OCI-LY3 (cell line): Measurements from ENCODE around the gene HELZ.

ENCODE experiments used
- H2AFZ ChIP-seq: fragments of 200-600, 300-600 bp; shearing (Covaris generic); 2 replicates; pipeline ENCODE4 v1.6.0; 2014; ENCODE audit warnings: antibody characterized with exemption, low read depth, low read length
- H3K27ac ChIP-seq: fragments of 200-600, 300-600 bp; sonication (generic); 2 replicates; pipeline ENCODE4 v1.5.1; 2014; ENCODE audit warnings: mild to moderate bottlenecking, low read length, moderate library complexity, mixed read lengths
- H3K27me3 ChIP-seq: fragments of 200-600, 300-600 bp; sonication (generic); 2 replicates; pipeline ENCODE4 v1.6.1; 2014; ENCODE audit warnings: low read depth, low read length, mixed read lengths
- H3K36me3 ChIP-seq: fragments of 200-600, 300-600 bp; sonication (generic); replicated peaks from 2 replicates; pipeline ENCODE3; 2014; ENCODE audit warnings: low read depth, low read length, mixed read lengths
- H3K4me1 ChIP-seq: fragments of 300-600, 200-600 bp; sonication (generic); 2 replicates; pipeline ENCODE4 v1.6.1; 2014; ENCODE audit warnings: low read length, mixed read lengths
- H3K4me2 ChIP-seq: fragments of 200-600, 300-600 bp; sonication (generic); 2 replicates; pipeline ENCODE4 v1.6.1; 2014; ENCODE audit warnings: low read length, mixed read lengths
- H3K4me3 ChIP-seq: fragments of 300-600, 200-600 bp; sonication (generic); 2 replicates; pipeline ENCODE4 v1.5.1; 2014; ENCODE audit warnings: antibody characterized with exemption, mild to moderate bottlenecking, low read length, moderate library complexity
- H3K79me2 ChIP-seq: fragments of 300-600, 200-600 bp; shearing (Covaris generic); 2 replicates; pipeline ENCODE4 v1.6.1; 2014; ENCODE audit warnings: mild to moderate bottlenecking, low read length, mixed read lengths
- H3K9ac ChIP-seq: fragments of 300-600, 200-600 bp; shearing (Covaris generic); 2 replicates; pipeline ENCODE4 v1.6.0; 2014; ENCODE audit warnings: mild to moderate bottlenecking, low read length, moderate library complexity
- H3K9me3 ChIP-seq: fragments of 200-600, 300-600 bp; shearing (Covaris generic); 2 replicates; pipeline ENCODE4 v1.6.1; 2014; ENCODE audit warnings: low read length, mixed read lengths; ENCODE audit not compliant: insufficient read depth
- H4K20me1 ChIP-seq: fragments of 200-600, 300-600 bp; sonication (generic); 2 replicates; pipeline ENCODE4 v1.6.1; 2016; ENCODE audit warnings: low read length, mixed read lengths; ENCODE audit not compliant: insufficient read depth
- EZH2phosphoT487 ChIP-seq: fragments of 200-600 bp; shearing (Covaris generic); IDR thresholded peaks from 2 replicates; pipeline ENCODE4 v1.6.1; 2018; ENCODE audit warnings: antibody characterized with exemption, mixed run types, low read depth
- TF ChIP-seq, protein P1 (sequence below): fragments of 200-600, 300-600 bp; sonication (generic); IDR thresholded peaks from 2 replicates; pipeline ENCODE4 v1.5.1; 2014; ENCODE audit warnings: antibody characterized with exemption, low read length, low read depth

HELZ gene

DNA sequence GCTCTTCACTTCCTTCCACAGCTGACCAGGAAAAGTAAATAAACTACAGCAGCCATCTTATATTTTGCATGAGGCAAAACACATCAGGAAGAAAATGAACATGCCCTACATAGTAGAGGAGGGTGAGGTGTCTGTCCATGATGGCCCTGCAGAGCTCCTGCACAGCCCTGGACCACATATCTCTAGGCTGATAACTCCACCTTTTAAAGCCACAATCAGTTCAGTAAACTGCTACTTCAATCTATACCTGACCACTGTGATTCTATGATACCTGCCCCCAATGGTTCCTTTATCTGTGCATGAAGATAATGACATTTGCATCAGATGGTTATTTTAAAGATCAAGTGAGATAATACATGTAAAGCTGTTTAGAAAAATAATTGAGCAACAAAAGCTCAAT lies 82.2 kb downstream of the HELZ start:
- Histone ChIP-seq H3K4me3 (no peak overlapping the region), H3K4me2 (no peak overlapping the region), H3K4me1 (peaks cover 8% of the 10 kb centered on the region; the same call in 1 of the 2 replicates), H3K27me3 (no peaks in the 10 kb centered on the region), H3K9me3 (no peaks in the 10 kb centered on the region), H4K20me1 (no peaks in the 10 kb centered on the region), H3K36me3 (peaks cover 30% of the 10 kb centered on the region), H3K79me2 (no peaks in the 10 kb centered on the region), H3K9ac (no peak overlapping the region), H3K27ac (no peak overlapping the region), H2AFZ (no peak overlapping the region)
- TF ChIP-seq EZH2phosphoT487 = no peak
- TF ChIP-seq, protein P1, sequence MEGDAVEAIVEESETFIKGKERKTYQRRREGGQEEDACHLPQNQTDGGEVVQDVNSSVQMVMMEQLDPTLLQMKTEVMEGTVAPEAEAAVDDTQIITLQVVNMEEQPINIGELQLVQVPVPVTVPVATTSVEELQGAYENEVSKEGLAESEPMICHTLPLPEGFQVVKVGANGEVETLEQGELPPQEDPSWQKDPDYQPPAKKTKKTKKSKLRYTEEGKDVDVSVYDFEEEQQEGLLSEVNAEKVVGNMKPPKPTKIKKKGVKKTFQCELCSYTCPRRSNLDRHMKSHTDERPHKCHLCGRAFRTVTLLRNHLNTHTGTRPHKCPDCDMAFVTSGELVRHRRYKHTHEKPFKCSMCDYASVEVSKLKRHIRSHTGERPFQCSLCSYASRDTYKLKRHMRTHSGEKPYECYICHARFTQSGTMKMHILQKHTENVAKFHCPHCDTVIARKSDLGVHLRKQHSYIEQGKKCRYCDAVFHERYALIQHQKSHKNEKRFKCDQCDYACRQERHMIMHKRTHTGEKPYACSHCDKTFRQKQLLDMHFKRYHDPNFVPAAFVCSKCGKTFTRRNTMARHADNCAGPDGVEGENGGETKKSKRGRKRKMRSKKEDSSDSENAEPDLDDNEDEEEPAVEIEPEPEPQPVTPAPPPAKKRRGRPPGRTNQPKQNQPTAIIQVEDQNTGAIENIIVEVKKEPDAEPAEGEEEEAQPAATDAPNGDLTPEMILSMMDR = no peak

DNA sequence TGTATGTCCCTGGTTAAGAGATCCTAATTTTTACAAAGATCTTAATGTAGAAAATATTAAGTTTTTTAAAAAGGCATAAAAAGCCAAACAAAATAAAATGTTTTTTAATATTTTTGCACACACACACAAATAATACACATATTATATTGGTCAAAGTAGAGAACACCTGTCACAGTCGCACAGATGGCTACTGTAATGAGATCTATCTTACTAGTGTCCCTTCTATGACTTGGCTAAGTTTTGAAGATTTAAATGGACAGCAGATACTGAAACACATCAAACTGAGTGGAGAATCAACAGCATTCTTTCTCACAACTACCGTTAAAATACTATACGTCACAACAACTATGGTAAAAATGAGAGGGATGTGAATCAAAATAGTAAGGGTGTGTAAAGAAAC lies 83.4 kb downstream of the HELZ start:
- H3K4me1 ChIP-seq = peaks cover 8% of the 10 kb centered on the region; the same call in 1 of the 2 replicates
- H3K36me3 ChIP-seq = peaks cover 32% of the 10 kb centered on the region
- no peak overlapping the region for H3K4me2 ChIP-seq
- no peak overlapping the region for H2AFZ ChIP-seq
- H3K79me2 ChIP-seq = no peaks in the 10 kb centered on the region
- no peaks in the 10 kb centered on the region for H3K9me3 ChIP-seq
- H3K9ac ChIP-seq = no peak overlapping the region
- H3K27ac ChIP-seq = no peak overlapping the region
- no peak overlapping the region for H3K4me3 ChIP-seq
- H4K20me1 ChIP-seq = no peaks in the 10 kb centered on the region
- TF ChIP-seq, protein P1 = no peak
- TF ChIP-seq EZH2phosphoT487 = no peak
- no peaks in the 10 kb centered on the region for H3K27me3 ChIP-seq

DNA sequence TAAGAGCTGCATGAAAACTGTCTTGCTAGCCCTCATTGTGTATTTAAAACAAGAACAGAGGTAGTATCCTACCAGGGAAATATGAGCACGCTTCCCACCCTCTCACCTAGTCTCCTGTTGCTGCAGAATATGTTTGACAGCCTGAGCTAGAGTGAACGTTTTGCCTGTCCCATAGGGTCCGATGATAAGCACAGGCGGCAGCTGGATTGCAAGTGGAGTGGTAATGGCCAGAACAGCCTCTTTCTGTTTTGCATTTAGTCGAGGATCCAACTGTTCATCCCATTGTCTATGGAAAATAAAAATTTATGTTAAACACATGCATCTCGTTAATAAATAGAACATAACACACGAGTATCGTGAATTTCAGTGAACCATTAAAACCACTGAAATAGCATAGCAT lies 84.2 kb downstream of the HELZ start:
- Histone ChIP-seq H2AFZ (no peak overlapping the region), H3K9me3 (no peaks in the 10 kb centered on the region), H3K27me3 (no peaks in the 10 kb centered on the region), H3K4me1 (peaks cover 8% of the 10 kb centered on the region; the same call in 1 of the 2 replicates), H3K9ac (no peak overlapping the region), H3K79me2 (no peaks in the 10 kb centered on the region), H3K4me2 (no peak overlapping the region), H3K4me3 (no peak overlapping the region), H3K27ac (no peak overlapping the region), H4K20me1 (no peaks in the 10 kb centered on the region), H3K36me3 (peaks cover 30% of the 10 kb centered on the region)
- TF ChIP-seq EZH2phosphoT487 = no peak
- TF ChIP-seq, protein P1 = no peak

DNA sequence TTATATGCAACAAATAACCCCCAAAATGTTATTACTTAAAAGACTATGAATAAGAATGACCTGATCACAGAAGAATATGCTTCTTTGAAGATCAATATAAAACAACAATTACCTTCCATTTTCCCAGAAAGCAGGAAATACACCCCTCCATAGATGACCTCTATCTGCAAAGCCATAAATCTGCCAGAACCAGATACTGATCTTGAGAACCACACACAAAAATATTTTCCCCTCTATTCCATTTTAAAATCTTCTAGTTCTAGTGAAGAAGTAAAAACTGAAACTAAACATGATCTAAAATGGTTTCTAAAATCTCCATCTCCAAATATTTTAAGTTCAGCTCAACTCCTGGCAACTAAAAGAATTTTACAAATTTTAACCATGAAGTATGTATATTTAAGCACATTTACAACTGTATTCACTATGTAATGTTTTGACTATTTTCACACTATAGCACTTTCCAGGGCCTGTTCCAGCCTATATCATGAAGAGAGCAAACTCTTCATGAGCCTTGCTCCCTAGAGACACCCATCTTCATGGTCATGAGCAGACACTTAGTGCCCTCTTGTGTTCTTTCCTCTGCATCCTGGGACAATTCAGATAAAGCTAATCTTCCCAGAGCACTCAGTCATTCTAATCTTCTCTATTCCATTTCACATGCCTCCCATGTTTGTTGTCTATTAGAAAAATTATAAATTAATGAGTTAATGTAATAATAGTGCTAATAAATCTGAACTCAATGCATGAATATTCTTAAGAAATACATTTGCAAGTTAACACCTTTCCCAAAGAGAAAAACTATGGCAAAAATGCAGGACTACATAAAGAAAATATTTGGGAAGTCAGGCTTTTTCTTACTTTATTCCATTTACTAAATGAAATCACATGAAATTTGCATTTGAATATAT lies 87.0 kb downstream of the HELZ start:
- no peak overlapping the region for H2AFZ ChIP-seq
- H3K9me3 ChIP-seq = no peaks in the 10 kb centered on the region
- no peaks in the 10 kb centered on the region for H3K79me2 ChIP-seq
- no peak overlapping the region for H3K4me3 ChIP-seq
- no peak overlapping the region for H3K9ac ChIP-seq
- peaks cover 15% of the 10 kb centered on the region for H3K36me3 ChIP-seq
- no peak for TF ChIP-seq EZH2phosphoT487
- TF ChIP-seq, protein P1 = no peak
- H3K27me3 ChIP-seq = no peaks in the 10 kb centered on the region
- no peaks in the 10 kb centered on the region for H4K20me1 ChIP-seq
- H3K4me1 ChIP-seq = no peaks in the 10 kb centered on the region
- no peak overlapping the region for H3K27ac ChIP-seq
- H3K4me2 ChIP-seq = no peak overlapping the region
